Esophagus muscularis mucosa (tissue), 4 donors: Measurements from ENCODE around the gene ZWILCH. TPM values are rescaled to one million over a fixed set of nuclear protein-coding genes. Genes with fewer than 3 reads are reported as not detected.

Source experiments
- DNase-seq: peaks from one replicate; pipeline ENCODE4 v3.0.0-alpha.2; 2017; ENCODE audit errors: extremely low spot score
- H3K27ac ChIP-seq, 4 donors: fragments of 200-600 bp; sonication (generic); replicated peaks in 1 of 4; 1 replicate in 3 of 4; 2 replicates in 1 of 4; pipeline ENCODE4 v1.5.1; 2016 to 2019; ENCODE audit warnings: mild to moderate bottlenecking in 1 of 4
- H3K27me3 ChIP-seq, 4 donors: fragments of 200-600 bp; sonication (generic); one replicate each; pipeline versions ENCODE4 v1.5.1 to v1.6.0; 2016 to 2019
- H3K36me3 ChIP-seq, 4 donors: fragments of 200-600 bp; sonication (generic); one replicate each; pipeline ENCODE4 v1.5.1; 2016 to 2019
- H3K4me1 ChIP-seq, 4 donors: fragments of 200-600 bp; sonication (generic); one replicate each; pipeline ENCODE4 v1.5.1; 2016 to 2019
- H3K4me3 ChIP-seq, 4 donors: fragments of 200-600 bp; sonication (generic); 1 replicate in 2 of 4; 2 replicates in 2 of 4; pipeline ENCODE4 v1.5.1; 2016 to 2019; ENCODE audit warnings: mild to moderate bottlenecking in 4 of 4, moderate library complexity in 1 of 4
- H3K9me3 ChIP-seq, 4 donors: fragments of 200-600 bp; sonication (generic); 1 replicate in 3 of 4; 2 replicates in 1 of 4; pipeline ENCODE4 v1.5.1; 2016 to 2019
- CTCF ChIP-seq, 3 experiments: fragments of 200-600 bp in 2 of 3; fragments of 450-650 bp in 1 of 3; sonication (generic) in 2 of 3; IDR thresholded peaks; one replicate each; pipeline ENCODE4 v1.5.1; 2017 to 2019; ENCODE audit warnings: antibody characterized with exemption in 3 of 3, mild to moderate bottlenecking in 2 of 3, moderate library complexity in 1 of 3
- EP300 ChIP-seq: sonication (generic); formaldehyde crosslinking; IDR thresholded peaks from one replicate; pipeline ENCODE4 v1.6.1; 2017; ENCODE audit warnings: antibody characterized with exemption
- POLR2A ChIP-seq: fragments of 450-650 bp; IDR thresholded peaks from one replicate; pipeline ENCODE4 v1.6.1; 2017; ENCODE audit warnings: antibody characterized with exemption, moderate library complexity, mild to moderate bottlenecking, low read depth
- POLR2AphosphoS5 ChIP-seq, 2 donors: sonication (generic); formaldehyde crosslinking; IDR thresholded peaks; one replicate each; pipeline ENCODE4 v1.6.1; 2017; ENCODE audit warnings: antibody characterized with exemption in 2 of 2
- WGBS: methylation state at CpG from one replicate; pipeline ENCODE4 v1.1.5; 2018; 5-methylcytosine and 5-hydroxymethylcytosine counted together
- intact Hi-C: fragments of 100-400 bp; cut with DNase I; formaldehyde crosslinking; loops from one replicate; pipeline ENCODE4 v1.15.1; 2023
- total RNA-seq, 4 donors: library from RNA; depleted of rRNA; stranded (reverse); fragments of >200 nt; gene quantifications; one replicate each; pipeline versions ENCODE4 v1.1.0 to v1.2.1, GENCODE V29; 2016

The ZWILCH gene
- total RNA-seq, 4 donors from 2014 or later, result 2.1 to 3.3 (median 2.4) TPM

GRCh38 chr15:66514586-66514985 is 9.5 kb downstream of the ZWILCH start:
- Histone ChIP-seq H3K27me3 (no peaks in the 10 kb centered on the region), H3K4me1 (no peaks in the 10 kb centered on the region), H3K36me3 (peaks cover 0 to 13% (median 3%) of the 10 kb centered on the region in 4 donors), H3K27ac (no peak overlapping the region), H3K4me3 (no peak overlapping the region), H3K9me3 (no peaks in the 10 kb centered on the region)
- intact Hi-C loops, result no loop called here
- 92% methylated on average over 3 of the region's 3 CpGs for WGBS
- DNase-seq, result no peak
- no peak for TF ChIP-seq EP300
- no peak for TF ChIP-seq POLR2AphosphoS5 (IDR thresholded peaks at IDR 0.05)
- no peak for TF ChIP-seq POLR2A
- TF ChIP-seq CTCF (IDR thresholded peaks at IDR 0.05), result no peak

GRCh38 chr15:66515901-66516322 is 10.8 kb downstream of the ZWILCH start:
- Histone ChIP-seq H3K9me3 (no peaks in the 10 kb centered on the region), H3K36me3 (peaks cover 0 to 21% (median 7%) of the 10 kb centered on the region in 4 donors), H3K27me3 (no peaks in the 10 kb centered on the region), H3K4me1 (no peaks in the 10 kb centered on the region), H3K4me3 (no peak overlapping the region), H3K27ac (no peak overlapping the region)
- TF ChIP-seq POLR2AphosphoS5 (IDR thresholded peaks at IDR 0.05) (no peak), POLR2A (no peak), EP300 (no peak), CTCF (IDR thresholded peaks at IDR 0.05) (no peak)
- intact Hi-C loops, result no loop called here
- WGBS, result 100% methylated on average over 2 of the region's 2 CpGs
- no peak for DNase-seq

GRCh38 chr15:66523926-66524325 is 18.8 kb downstream of the ZWILCH start:
- 92% methylated on average over 3 of the region's 3 CpGs for WGBS

GRCh38 chr15:66524838-66525237 is 19.7 kb downstream of the ZWILCH start:
- peaks cover 0 to 27% (median 8%) of the 10 kb centered on the region in 4 donors for H3K36me3 ChIP-seq
- 90% methylated on average over 4 of the region's 4 CpGs for WGBS

More at GRCh38 chr15:66523926-66524325, 18.8 kb downstream of the ZWILCH start:
- peaks cover 0 to 23% (median 8%) of the 10 kb centered on the region in 4 donors for H3K36me3 ChIP-seq
- H3K9me3 ChIP-seq, result no peaks in the 10 kb centered on the region
- no peak overlapping the region for H3K27ac ChIP-seq
- DNase-seq, result no peak
- no peak for TF ChIP-seq EP300
- no peak for TF ChIP-seq POLR2AphosphoS5 (IDR thresholded peaks at IDR 0.05)
- no peak for TF ChIP-seq POLR2A
- intact Hi-C loops, result no loop called here
- no peaks in the 10 kb centered on the region for H3K27me3 ChIP-seq
- H3K4me1 ChIP-seq, result no peaks in the 10 kb centered on the region
- no peak overlapping the region for H3K4me3 ChIP-seq

GRCh38 chr15:66535056-66535455 is 29.9 kb downstream of the ZWILCH start:
- Histone ChIP-seq H3K27me3 (no peaks in the 10 kb centered on the region), H3K9me3 (no peaks in the 10 kb centered on the region), H3K36me3 (peaks cover 0 to 40% (median 13%) of the 10 kb centered on the region in 4 donors), H3K27ac (no peak overlapping the region), H3K4me1 (no peaks in the 10 kb centered on the region), H3K4me3 (no peak overlapping the region)
- intact Hi-C loops, result no loop called here
- no peak for DNase-seq
- no peak for TF ChIP-seq POLR2AphosphoS5 (IDR thresholded peaks at IDR 0.05)
- WGBS, result 90% methylated on average over 9 of the region's 9 CpGs

More at GRCh38 chr15:66524838-66525237, 19.7 kb downstream of the ZWILCH start:
- H3K9me3 ChIP-seq, result no peaks in the 10 kb centered on the region
- H3K27ac ChIP-seq, result no peak overlapping the region
- H3K4me3 ChIP-seq, result no peak overlapping the region
- no peak for DNase-seq
- H3K4me1 ChIP-seq, result no peaks in the 10 kb centered on the region
- H3K27me3 ChIP-seq, result no peaks in the 10 kb centered on the region
- no peak for TF ChIP-seq EP300
- no peak for TF ChIP-seq CTCF (IDR thresholded peaks at IDR 0.05)
- TF ChIP-seq POLR2AphosphoS5 (IDR thresholded peaks at IDR 0.05), result no peak
- no peak for TF ChIP-seq POLR2A
- intact Hi-C loops, result no loop called here

GRCh38 chr15:66542896-66543295 is 37.8 kb downstream of the ZWILCH start:
- H3K27me3 ChIP-seq, result no peaks in the 10 kb centered on the region
- no peaks in the 10 kb centered on the region for H3K9me3 ChIP-seq
- intact Hi-C loops, result no loop called here
- no peak for DNase-seq
- H3K4me1 ChIP-seq, result no peaks in the 10 kb centered on the region
- no peak overlapping the region for H3K4me3 ChIP-seq
- no peak overlapping the region for H3K27ac ChIP-seq
- 96% methylated on average over 4 of the region's 4 CpGs for WGBS
- peaks cover 6 to 42% (median 11%) of the 10 kb centered on the region in 4 donors for H3K36me3 ChIP-seq
- TF ChIP-seq POLR2AphosphoS5 (IDR thresholded peaks at IDR 0.05), result no peak
- no peak for TF ChIP-seq POLR2A
- TF ChIP-seq EP300, result no peak
- TF ChIP-seq CTCF (IDR thresholded peaks at IDR 0.05), result no peak
